GM10266 (cell line): ENCODE data around the gene ME3.
"Not testable (repeated sequence)": the region's sequence is repeated elsewhere in the genome, so short reads cannot be mapped to it uniquely, and the experiment has no call there.

Experiments used
- DNase-seq: peaks from one replicate; pipeline ENCODE4 v3.0.0; 2012; ENCODE audit errors: extremely low spot score
- CTCF ChIP-seq: IDR thresholded peaks from 2 replicates; pipeline ENCODE4 v1.5.1; 2012; ENCODE audit warnings: mild to moderate bottlenecking, low read depth; ENCODE audit not compliant: control insufficient read depth, insufficient read depth; ENCODE audit errors: missing control alignments

Gene ME3

GRCh38 chr11:86623041-86623621, 49.3 kb downstream of the ME3 start:
- DNase-seq = no peak
- TF ChIP-seq CTCF = no peak

- DNase-seq = no peak
These were observed 50.6 kb downstream of the ME3 start for GRCh38 chr11:86621854-86622253.

GRCh38 chr11:86620891-86621521, 51.4 kb downstream of the ME3 start:
- DNase-seq = no peak
- no peak for TF ChIP-seq CTCF

More at GRCh38 chr11:86621854-86622253, 50.6 kb downstream of the ME3 start:
- no peak for TF ChIP-seq CTCF

- not testable (repeated sequence) for DNase-seq
These were observed 53.0 kb downstream of the ME3 start for GRCh38 chr11:86619428-86619827.

GRCh38 chr11:86617502-86617901, 54.9 kb downstream of the ME3 start:
- no peak for TF ChIP-seq CTCF
- no peak for DNase-seq

- no peak for DNase-seq
- TF ChIP-seq CTCF = no peak
These were observed 56.9 kb downstream of the ME3 start for GRCh38 chr11:86615487-86615886.

GRCh38 chr11:86610559-86611341, 61.7 kb downstream of the ME3 start:
- TF ChIP-seq CTCF = no peak
- no peak for DNase-seq
